BLaER1 treated with 17β-estradiol and CSF1 and Interleukin-3, amounts not matched to agents 10 nM and 100 nM (cell line): ENCODE data around the gene ASIC4.
A peak's percentile ranks its signal among the peaks of the same experiment; 100 is the strongest.

Experiments
- H3K27ac ChIP-seq, 11 experiments: shearing (Covaris generic); formaldehyde crosslinking; 2 replicates each; pipeline ENCODE4 v1.8.1; 2022
- H3K27me3 ChIP-seq, 11 experiments: shearing (Covaris generic); formaldehyde crosslinking; 2 replicates each; pipeline ENCODE4 v1.8.1; 2022
- H3K36me3 ChIP-seq, 11 experiments: shearing (Covaris generic); formaldehyde crosslinking; 2 replicates each; pipeline ENCODE4 v1.8.1; 2022
- H3K4me1 ChIP-seq, 10 experiments: shearing (Covaris generic); formaldehyde crosslinking; 2 replicates each; pipeline ENCODE4 v1.8.1; 2022
- H3K4me2 ChIP-seq, 11 experiments: shearing (Covaris generic); formaldehyde crosslinking; 2 replicates each; pipeline ENCODE4 v1.8.1; 2022
- H3K4me3 ChIP-seq, 10 experiments: shearing (Covaris generic); formaldehyde crosslinking; 2 replicates each; pipeline ENCODE4 v1.8.1; 2022
- H3K9ac ChIP-seq, 11 experiments: shearing (Covaris generic); formaldehyde crosslinking; 2 replicates each; pipeline ENCODE4 v1.8.1; 2022
- H3K9me3 ChIP-seq, 11 experiments: shearing (Covaris generic); formaldehyde crosslinking; replicated peaks in 1 of 11; 2 replicates each; pipeline ENCODE4 v1.8.1; 2022
- H4K20me1 ChIP-seq, 11 experiments: shearing (Covaris generic); formaldehyde crosslinking; 2 replicates each; pipeline ENCODE4 v1.8.1; 2022
- Cebpa-rat ChIP-seq, 11 experiments: shearing (Covaris generic); IDR thresholded peaks; 2 replicates each; pipeline ENCODE4 v1.8.1; 2022

The ASIC4 gene

DNA sequence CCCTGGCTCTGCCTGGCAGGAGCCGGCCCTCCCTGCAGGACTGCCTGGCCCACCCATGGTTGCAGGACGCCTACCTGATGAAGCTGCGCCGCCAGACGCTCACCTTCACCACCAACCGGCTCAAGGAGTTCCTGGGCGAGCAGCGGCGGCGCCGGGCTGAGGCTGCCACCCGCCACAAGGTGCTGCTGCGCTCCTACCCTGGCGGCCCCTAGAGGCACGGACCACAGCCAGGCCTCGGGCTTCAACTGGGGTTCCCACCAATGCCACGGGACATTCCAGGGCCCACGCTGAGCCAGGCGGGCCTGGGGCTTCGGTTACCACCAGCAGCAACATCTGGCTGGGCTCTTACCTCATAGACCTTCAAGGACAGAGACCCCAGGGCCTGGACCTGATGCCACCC is 21.7 kb upstream of the ASIC4 start:
- H3K4me1 ChIP-seq = peaks cover 0 to 26% (median 18%) of the 10 kb centered on the region in 10 experiments; a peak in 17 of 20 replicates

DNA sequence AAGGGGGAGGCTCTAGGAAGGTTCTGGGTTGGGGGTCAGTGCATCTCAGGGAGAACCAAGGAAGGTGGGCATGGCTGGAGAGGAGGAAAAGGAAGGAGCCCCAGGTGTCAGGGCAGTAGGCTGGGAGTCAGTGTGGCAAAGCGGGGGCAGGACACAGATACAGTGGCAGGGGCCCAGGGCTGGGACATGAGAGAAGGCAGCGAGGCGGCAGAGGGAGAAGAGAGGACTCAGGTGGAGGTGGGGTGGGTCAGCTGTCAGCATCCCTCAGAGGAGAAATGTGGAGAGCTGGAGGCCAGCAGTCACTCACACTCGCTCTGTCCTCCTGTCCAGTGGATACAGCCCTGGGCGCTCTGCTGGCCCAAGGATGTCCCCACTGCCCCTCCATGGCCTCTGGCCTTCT is 21.2 kb upstream of the ASIC4 start:
- Histone ChIP-seq H3K9me3 (no peaks in the 10 kb centered on the region), H3K4me2 (no peak overlapping the region), H3K27ac (no peak overlapping the region), H3K4me3 (no peak overlapping the region), H3K27me3 (peaks cover 30 to 45% (median 40%) of the 10 kb centered on the region in 11 experiments), H3K36me3 (no peaks in the 10 kb centered on the region), H3K9ac (no peak overlapping the region), H3K4me1 (peaks cover 5 to 31% (median 23%) of the 10 kb centered on the region in 10 experiments; a peak in 18 of 20 replicates), H4K20me1 (peaks cover 0 to 36% (median 0%) of the 10 kb centered on the region in 11 experiments; a peak in 6 of 22 replicates)
- TF ChIP-seq Cebpa-rat (IDR thresholded peaks at IDR 0.05) = no peak

More for the DNA sequence above, 21.7 kb upstream of the ASIC4 start:
- peaks cover 0 to 36% (median 0%) of the 10 kb centered on the region in 11 experiments; a peak in 7 of 22 replicates for H4K20me1 ChIP-seq
- H3K4me3 ChIP-seq = no peak overlapping the region
- H3K4me2 ChIP-seq = no peak overlapping the region
- H3K36me3 ChIP-seq = no peaks in the 10 kb centered on the region
- TF ChIP-seq Cebpa-rat (IDR thresholded peaks at IDR 0.05) = no peak
- no peak overlapping the region for H3K9ac ChIP-seq
- H3K9me3 ChIP-seq = no peaks in the 10 kb centered on the region
- H3K27me3 ChIP-seq = peaks cover 24 to 43% (median 35%) of the 10 kb centered on the region in 11 experiments
- H3K27ac ChIP-seq = no peak overlapping the region

DNA sequence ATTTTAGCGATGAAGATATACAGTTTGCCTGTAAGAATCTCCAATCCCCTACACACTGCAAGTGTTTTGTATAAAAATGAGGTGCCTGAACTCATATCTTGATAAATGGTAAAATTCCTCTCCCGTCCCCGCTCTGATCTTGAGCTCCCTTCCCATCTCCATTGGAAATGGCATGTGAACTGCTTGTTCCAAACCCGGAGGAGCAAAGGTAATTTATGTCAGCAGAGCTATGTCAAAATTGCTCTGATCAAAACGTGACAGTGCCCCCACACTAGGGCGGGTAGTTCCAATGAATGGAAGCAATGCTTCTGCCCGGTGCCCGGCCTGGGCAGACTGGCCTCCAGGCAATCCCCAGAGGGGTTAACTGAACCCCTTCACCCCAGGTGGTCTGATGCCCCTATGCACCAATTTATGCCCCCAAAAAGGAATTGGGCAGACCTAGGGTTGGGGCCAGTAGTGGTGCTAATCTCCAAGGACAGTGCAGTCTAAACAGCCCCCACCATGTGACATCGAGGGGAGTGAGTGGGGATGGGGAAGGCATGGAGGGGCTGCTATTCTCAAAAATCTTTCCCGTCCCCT is 19.2 kb upstream of the ASIC4 start:
- H3K9ac ChIP-seq = no peak overlapping the region
- no peak overlapping the region for H3K27ac ChIP-seq
- no peak overlapping the region for H3K4me3 ChIP-seq
- no peaks in the 10 kb centered on the region for H3K36me3 ChIP-seq
- H3K27me3 ChIP-seq = peaks cover 33 to 46% (median 43%) of the 10 kb centered on the region in 11 experiments
- peaks cover 15 to 44% (median 37%) of the 10 kb centered on the region in 10 experiments for H3K4me1 ChIP-seq
- H3K9me3 ChIP-seq = no peaks in the 10 kb centered on the region
- peaks cover 0 to 36% (median 0%) of the 10 kb centered on the region in 11 experiments; a peak in 5 of 22 replicates for H4K20me1 ChIP-seq
- H3K4me2 ChIP-seq = peak overlapping the region in 6 of 11 experiments; percentile 20 to 67 (median 56); a peak in 8 of 22 replicates
- no peak for TF ChIP-seq Cebpa-rat (IDR thresholded peaks at IDR 0.05)

DNA sequence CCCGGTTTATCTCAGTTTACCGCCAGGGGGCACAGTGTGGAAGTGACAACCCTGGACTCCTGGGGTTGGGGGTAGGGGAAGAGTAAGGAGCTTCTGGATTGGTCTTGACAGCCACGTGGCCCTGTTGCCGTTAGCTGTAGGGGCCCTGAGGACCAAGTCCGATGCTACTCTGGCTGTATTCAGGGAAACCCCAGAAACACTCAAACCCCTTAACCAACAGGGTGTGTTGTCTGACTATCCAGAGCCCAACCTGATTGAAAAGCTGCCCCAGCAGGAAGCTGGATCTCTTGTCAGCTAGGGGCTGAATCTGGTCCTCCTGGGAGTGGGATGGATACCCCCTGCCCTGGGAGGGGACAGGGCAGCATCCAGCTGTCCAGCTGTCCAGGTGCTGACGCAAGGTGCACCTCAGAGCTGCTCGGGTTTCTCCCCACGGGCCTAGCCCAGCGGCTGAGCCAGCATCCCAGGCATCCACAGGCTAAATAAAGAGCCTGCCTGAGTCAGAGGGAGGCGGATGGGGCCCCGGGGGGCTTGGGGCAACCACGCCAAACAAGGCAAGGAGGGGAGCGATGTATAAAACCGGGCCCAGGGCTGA is 18.7 kb upstream of the ASIC4 start:
- Histone ChIP-seq H3K27ac (no peak overlapping the region), H3K4me2 (peak overlapping the region in 8 of 11 experiments; percentile 20 to 67 (median 56); a peak in 16 of 22 replicates), H3K9ac (no peak overlapping the region), H3K36me3 (no peaks in the 10 kb centered on the region), H4K20me1 (peaks cover 0 to 36% (median 0%) of the 10 kb centered on the region in 11 experiments; a peak in 5 of 22 replicates), H3K4me1 (peaks cover 18 to 46% (median 40%) of the 10 kb centered on the region in 10 experiments), H3K4me3 (no peak overlapping the region), H3K27me3 (peaks cover 33 to 46% (median 43%) of the 10 kb centered on the region in 11 experiments), H3K9me3 (no peaks in the 10 kb centered on the region)
- no peak for TF ChIP-seq Cebpa-rat (IDR thresholded peaks at IDR 0.05)

DNA sequence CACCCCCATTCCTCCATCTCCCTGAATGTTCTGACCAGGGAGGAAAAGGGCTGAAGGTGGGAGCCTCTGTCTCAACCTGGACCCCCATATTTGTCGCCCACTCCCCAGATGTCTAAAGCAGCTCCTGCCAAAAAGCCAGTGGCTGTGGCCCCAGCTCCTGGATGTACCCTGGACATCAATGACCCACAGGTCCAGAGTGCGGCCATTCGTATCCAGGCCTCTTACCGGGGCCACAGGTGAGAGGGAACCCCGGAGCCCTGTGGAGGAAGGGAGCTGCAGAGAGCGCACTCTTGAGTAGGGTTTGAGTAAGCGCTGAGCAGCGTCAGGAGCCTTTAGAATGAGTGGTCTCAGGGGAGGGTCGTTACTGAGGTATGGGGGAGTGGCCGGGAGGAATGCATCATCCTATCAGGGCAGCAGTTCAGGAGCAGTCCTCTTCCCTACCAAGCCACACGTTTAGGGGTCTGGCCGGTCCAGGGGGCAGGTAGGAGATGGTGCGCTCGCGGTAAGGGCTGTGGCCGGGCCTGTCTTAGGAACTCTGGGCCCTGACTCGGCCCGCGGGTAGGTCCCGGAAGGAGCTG is 17.9 kb upstream of the ASIC4 start:
- H4K20me1 ChIP-seq = peaks cover 0 to 36% (median 0%) of the 10 kb centered on the region in 11 experiments; a peak in 5 of 22 replicates
- H3K4me2 ChIP-seq = peak overlapping the region in 7 of 11 experiments; percentile 20 to 67 (median 58); a peak in 12 of 22 replicates
- peaks cover 18 to 46% (median 40%) of the 10 kb centered on the region in 10 experiments for H3K4me1 ChIP-seq
- H3K27me3 ChIP-seq = peaks cover 33 to 46% (median 43%) of the 10 kb centered on the region in 11 experiments
- peaks cover 0 to 2% (median 0%) of the 10 kb centered on the region in 11 experiments; a peak in 1 of 22 replicates for H3K36me3 ChIP-seq
- H3K27ac ChIP-seq = no peak overlapping the region
- no peak overlapping the region for H3K9ac ChIP-seq
- no peak for TF ChIP-seq Cebpa-rat (IDR thresholded peaks at IDR 0.05)
- H3K9me3 ChIP-seq = no peaks in the 10 kb centered on the region
- H3K4me3 ChIP-seq = no peak overlapping the region

DNA sequence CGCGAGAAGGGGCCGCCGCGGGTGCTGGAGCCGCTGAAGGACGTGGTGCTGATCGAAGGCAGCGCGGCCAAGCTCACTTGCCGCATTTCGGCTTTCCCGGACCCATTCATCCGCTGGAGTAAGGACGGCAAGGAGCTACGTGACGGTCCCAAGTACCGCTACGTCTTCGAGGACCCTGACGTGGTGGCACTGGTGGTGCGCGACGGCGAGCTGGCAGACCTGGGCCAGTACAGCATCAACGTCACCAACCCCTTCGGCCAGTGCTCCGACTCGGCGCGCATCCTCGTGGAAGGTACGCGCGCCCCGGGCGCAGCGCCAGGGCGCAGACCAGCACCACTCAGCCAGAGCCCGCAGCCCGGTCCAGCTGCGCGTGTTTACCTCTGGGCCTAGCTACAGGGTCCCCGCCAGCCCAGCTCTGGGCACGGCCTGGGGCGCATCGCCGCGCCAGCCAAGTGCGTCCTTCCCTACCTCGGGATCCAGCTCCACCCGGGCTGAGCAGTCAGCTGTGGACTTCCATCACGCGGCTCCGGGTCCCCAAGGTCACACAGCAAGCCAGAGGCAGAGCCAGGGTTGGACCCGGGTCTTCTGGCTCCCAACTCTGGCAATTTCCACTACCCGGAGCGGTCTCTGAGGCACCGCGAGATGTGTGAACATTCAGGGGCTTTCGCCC is 17.3 kb upstream of the ASIC4 start:
- Histone ChIP-seq H3K4me1 (peaks cover 18 to 46% (median 40%) of the 10 kb centered on the region in 10 experiments), H3K36me3 (peaks cover 0 to 7% (median 0%) of the 10 kb centered on the region in 11 experiments; a peak in 2 of 22 replicates), H3K4me2 (peak overlapping the region in 2 of 11 experiments; percentile 12 to 51; a peak in 3 of 22 replicates), H3K9me3 (no peaks in the 10 kb centered on the region), H3K27me3 (peaks cover 33 to 46% (median 43%) of the 10 kb centered on the region in 11 experiments), H3K4me3 (peak overlapping the region in 1 of 10 experiments; percentile 85; a peak in 1 of 20 replicates), H4K20me1 (peaks cover 0 to 36% (median 0%) of the 10 kb centered on the region in 11 experiments; a peak in 5 of 22 replicates), H3K9ac (no peak overlapping the region), H3K27ac (no peak overlapping the region)
- no peak for TF ChIP-seq Cebpa-rat (IDR thresholded peaks at IDR 0.05)

DNA sequence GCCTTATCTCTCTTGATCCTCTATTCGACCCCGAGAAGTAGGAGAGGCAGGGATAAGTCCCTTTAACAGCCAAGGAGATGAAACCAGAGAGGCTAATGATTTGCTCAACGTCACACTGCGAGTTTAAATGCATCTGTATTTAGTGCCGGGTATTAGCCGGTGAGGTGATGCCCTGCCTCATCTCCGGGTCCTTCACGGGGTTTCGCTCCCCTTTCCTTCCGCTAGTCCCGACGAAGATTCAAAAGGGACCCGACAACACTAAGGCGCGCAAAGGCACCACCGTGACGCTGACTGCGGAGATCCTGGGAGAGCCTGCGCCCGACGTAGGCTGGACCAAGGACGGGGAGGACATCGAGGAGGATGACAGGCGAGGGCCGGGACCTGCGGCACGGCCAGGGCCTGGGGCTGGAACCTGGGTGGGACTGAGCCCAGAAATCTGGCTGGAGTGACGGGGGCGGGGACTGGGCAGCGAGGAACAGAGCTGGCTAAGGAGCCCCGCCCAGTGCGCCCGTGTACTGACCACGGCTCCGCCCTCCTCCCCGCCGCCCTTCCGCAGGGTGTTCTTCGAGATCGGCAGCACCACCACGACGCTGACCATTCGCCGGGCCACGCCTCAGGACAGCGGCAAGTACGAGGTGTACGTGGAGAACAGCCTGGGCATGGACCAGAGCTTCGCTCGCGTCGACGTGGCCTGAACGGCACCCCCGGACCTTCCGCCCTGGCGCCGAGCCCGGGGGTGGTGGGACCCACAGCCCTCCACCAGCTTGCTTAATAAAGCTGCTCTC is 16.6 kb upstream of the ASIC4 start:
- Histone ChIP-seq H3K36me3 (peaks cover 0 to 14% (median 0%) of the 10 kb centered on the region in 11 experiments; a peak in 4 of 22 replicates), H3K9me3 (no peaks in the 10 kb centered on the region), H4K20me1 (peaks cover 0 to 32% (median 0%) of the 10 kb centered on the region in 11 experiments; a peak in 5 of 22 replicates), H3K4me1 (peaks cover 18 to 46% (median 40%) of the 10 kb centered on the region in 10 experiments), H3K4me2 (peak overlapping the region; percentile 80 to 96 (median 94)), H3K27ac (peak overlapping the region in 7 of 11 experiments; percentile 7 to 90 (median 59); a peak in 9 of 22 replicates), H3K4me3 (peak overlapping the region; percentile 63 to 85 (median 74)), H3K27me3 (peaks cover 33 to 46% (median 43%) of the 10 kb centered on the region in 11 experiments), H3K9ac (peak overlapping the region; percentile 83 to 95 (median 90))
- TF ChIP-seq Cebpa-rat (IDR thresholded peaks at IDR 0.05) = no peak
